Esophagus squamous epithelium (tissue), 5 donors: Measurements from ENCODE around the gene DYNLT3. TPM values are rescaled to one million over a fixed set of nuclear protein-coding genes. Genes with fewer than 3 reads are reported as not detected.

Experiments used
- DNase-seq: peaks from one replicate; lab custom pipeline; 2025; lab: John Stamatoyannopoulos, UW
- H3K27ac ChIP-seq, 4 donors: fragments of 200-600 bp; sonication (generic); one replicate each; pipeline ENCODE4 v1.5.1; 2016 to 2019; ENCODE audit warnings: mild to moderate bottlenecking in 1 of 4
- H3K27me3 ChIP-seq, 4 donors: fragments of 200-600 bp; sonication (generic); 1 replicate in 3 of 4; 2 replicates in 1 of 4; pipeline versions ENCODE4 v1.5.1 to v1.6.0; 2017 to 2021; ENCODE audit warnings: antibody characterized with exemption in 1 of 4
- H3K36me3 ChIP-seq, 3 donors: fragments of 200-600 bp; sonication (generic); one replicate each; pipeline ENCODE4 v1.5.1; 2016 to 2019
- H3K4me1 ChIP-seq, 3 donors: fragments of 200-600 bp; sonication (generic); one replicate each; pipeline ENCODE4 v1.5.1; 2017 to 2019
- H3K4me3 ChIP-seq, 4 donors: fragments of 200-600 bp; sonication (generic); 1 replicate in 3 of 4; 2 replicates in 1 of 4; pipeline ENCODE4 v1.5.1; 2016 to 2019; ENCODE audit warnings: mild to moderate bottlenecking in 2 of 4, moderate library complexity in 1 of 4
- H3K9me3 ChIP-seq, 3 donors: fragments of 200-600 bp; sonication (generic); one replicate each; pipeline ENCODE4 v1.5.1; 2016 to 2019
- POLR2A ChIP-seq, 4 donors: fragments of 450-650 bp; IDR thresholded peaks; one replicate each; pipeline ENCODE4 v1.6.1; 2017; ENCODE audit warnings: antibody characterized with exemption in 4 of 4, mild to moderate bottlenecking in 4 of 4, moderate library complexity in 3 of 4
- WGBS, 2 donors: methylation state at CpG; one replicate each; pipeline ENCODE4 v1.1.5; 2018; 5-methylcytosine and 5-hydroxymethylcytosine counted together
- intact Hi-C: fragments of 100-400 bp; cut with DNase I; formaldehyde crosslinking; loops from one replicate; pipeline ENCODE4 v1.15.0; 2022
- total RNA-seq, 4 donors: library from RNA; depleted of rRNA; stranded (reverse); fragments of >200 nt; gene quantifications; one replicate each; pipeline ENCODE4 v1.1.0, GENCODE V29; 2016
- TF ChIP-seq, protein P1 (sequence below), 6 experiments: fragments of 450-650 bp in 4 of 6; fragments of 200-600 bp in 2 of 6; sonication (generic) in 2 of 6; IDR thresholded peaks; one replicate each; pipeline ENCODE4 v1.5.1; 2016 to 2019; ENCODE audit warnings: antibody characterized with exemption in 6 of 6, mild to moderate bottlenecking in 4 of 6, moderate library complexity in 4 of 6
- donor health status: DM: yes; HTN: yes; CAD: no.

The DYNLT3 gene
- total RNA-seq, 4 donors from 2014 or later = 52.2 to 68.9 (median 60.0) TPM

DNA sequence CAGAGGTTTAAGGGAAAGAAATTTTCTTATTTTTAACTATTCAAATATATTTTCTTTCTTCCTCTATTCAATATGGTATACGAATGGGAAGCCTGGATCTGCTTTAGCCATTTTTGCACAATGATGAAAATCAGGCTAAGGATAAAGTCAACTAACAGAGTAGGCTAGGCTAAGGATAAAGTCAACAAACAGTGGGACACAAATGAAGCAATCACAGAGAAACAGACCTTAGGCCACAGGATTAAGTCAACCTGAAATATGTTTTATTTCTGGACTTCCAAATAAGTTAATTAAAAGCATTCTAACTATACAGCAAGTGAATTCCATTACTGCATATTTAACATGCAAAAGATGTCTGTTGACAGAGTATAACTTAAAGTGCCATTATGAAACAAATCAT lies 17.0 kb downstream of the DYNLT3 start:
- Histone ChIP-seq H3K27me3 (no peaks in the 10 kb centered on the region), H3K27ac (no peak overlapping the region), H3K4me1 (no peaks in the 10 kb centered on the region), H3K4me3 (no peak overlapping the region), H3K36me3 (no peaks in the 10 kb centered on the region), H3K9me3 (no peaks in the 10 kb centered on the region)
- DNase-seq = no peak
- intact Hi-C loops = no loop called here
- no peak for TF ChIP-seq POLR2A (IDR thresholded peaks at IDR 0.05)
- TF ChIP-seq, protein P1, sequence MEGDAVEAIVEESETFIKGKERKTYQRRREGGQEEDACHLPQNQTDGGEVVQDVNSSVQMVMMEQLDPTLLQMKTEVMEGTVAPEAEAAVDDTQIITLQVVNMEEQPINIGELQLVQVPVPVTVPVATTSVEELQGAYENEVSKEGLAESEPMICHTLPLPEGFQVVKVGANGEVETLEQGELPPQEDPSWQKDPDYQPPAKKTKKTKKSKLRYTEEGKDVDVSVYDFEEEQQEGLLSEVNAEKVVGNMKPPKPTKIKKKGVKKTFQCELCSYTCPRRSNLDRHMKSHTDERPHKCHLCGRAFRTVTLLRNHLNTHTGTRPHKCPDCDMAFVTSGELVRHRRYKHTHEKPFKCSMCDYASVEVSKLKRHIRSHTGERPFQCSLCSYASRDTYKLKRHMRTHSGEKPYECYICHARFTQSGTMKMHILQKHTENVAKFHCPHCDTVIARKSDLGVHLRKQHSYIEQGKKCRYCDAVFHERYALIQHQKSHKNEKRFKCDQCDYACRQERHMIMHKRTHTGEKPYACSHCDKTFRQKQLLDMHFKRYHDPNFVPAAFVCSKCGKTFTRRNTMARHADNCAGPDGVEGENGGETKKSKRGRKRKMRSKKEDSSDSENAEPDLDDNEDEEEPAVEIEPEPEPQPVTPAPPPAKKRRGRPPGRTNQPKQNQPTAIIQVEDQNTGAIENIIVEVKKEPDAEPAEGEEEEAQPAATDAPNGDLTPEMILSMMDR (IDR thresholded peaks at IDR 0.05) = no peak
- WGBS, 2 donors = 75 to 83% methylated on average over 1 of the region's 1 CpG

DNA sequence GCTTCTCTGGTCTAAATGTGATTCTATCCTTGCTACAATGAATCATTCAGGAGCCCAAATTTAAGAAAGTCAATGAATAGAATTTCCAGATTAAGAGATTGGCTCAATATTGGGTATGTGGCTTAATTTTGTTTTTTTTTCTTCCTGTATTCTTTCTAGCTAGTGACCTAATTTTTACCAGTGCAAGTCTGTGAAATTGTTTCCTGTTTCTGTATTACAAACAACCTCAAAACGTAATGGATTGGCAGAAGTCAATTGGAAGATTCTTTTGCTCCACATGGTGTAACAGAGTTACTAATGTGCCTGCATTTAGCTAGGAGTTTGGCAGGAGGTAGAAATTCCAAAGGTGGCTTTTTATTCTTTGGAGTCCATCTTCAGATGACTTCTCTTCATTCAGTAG lies 17.6 kb downstream of the DYNLT3 start:
- DNase-seq = no peak

DNA sequence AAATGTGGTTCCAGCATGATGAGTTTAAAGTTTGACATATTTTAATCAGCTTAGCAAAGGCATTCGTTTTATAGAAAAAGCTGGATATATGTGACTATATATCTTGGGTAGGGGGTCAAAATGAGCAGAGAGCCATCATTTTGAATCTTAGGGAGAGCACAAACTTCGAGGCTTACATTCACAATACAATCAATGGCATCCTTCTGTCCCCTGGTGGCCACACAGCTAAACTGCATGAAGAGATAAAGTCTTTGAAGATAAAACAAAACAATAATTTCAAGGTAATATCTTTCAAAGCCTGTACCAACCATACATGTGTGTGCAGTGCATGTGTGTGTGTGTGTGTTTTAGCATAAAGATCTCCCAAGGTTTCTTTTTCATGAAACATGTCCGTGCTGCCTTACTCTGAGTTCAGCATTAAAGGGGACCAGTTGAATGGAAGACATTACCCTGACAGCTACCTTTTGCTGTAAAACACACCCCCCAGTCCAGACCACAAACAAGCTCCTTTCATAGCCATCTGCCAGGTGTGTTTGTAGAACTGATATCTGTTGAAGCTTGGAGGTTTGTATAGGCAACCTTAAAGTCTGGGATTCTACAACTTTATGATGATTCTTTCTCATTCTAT lies 22.0 kb downstream of the DYNLT3 start:
- 0 to 3% methylated on average over 3 of the region's 3 CpGs for WGBS, 2 donors
- Histone ChIP-seq H3K27me3 (no peaks in the 10 kb centered on the region), H3K4me1 (peaks cover 0 to 4% (median 0%) of the 10 kb centered on the region in 3 donors), H3K9me3 (no peaks in the 10 kb centered on the region), H3K27ac (no peak overlapping the region), H3K36me3 (no peaks in the 10 kb centered on the region), H3K4me3 (no peak overlapping the region)
- TF ChIP-seq, protein P1 (IDR thresholded peaks at IDR 0.05) = peak; percentile 80 to 92 (median 86)
- no peak for TF ChIP-seq POLR2A (IDR thresholded peaks at IDR 0.05)
- DNase-seq = no peak
- intact Hi-C loops = no loop called here

More for the DNA sequence above, 17.6 kb downstream of the DYNLT3 start:
- intact Hi-C loops = no loop called here
- H3K27ac ChIP-seq = no peak overlapping the region
- H3K36me3 ChIP-seq = no peaks in the 10 kb centered on the region
- TF ChIP-seq, protein P1 (IDR thresholded peaks at IDR 0.05) = no peak
- TF ChIP-seq POLR2A (IDR thresholded peaks at IDR 0.05) = no peak
- no peaks in the 10 kb centered on the region for H3K27me3 ChIP-seq
- 42 to 90% methylated on average over 1 of the region's 1 CpG for whole genome bisulfite sequencing, 2 donors
- peaks cover 0 to 4% (median 0%) of the 10 kb centered on the region in 3 donors for H3K4me1 ChIP-seq
- no peak overlapping the region for H3K4me3 ChIP-seq
- no peaks in the 10 kb centered on the region for H3K9me3 ChIP-seq

DNA sequence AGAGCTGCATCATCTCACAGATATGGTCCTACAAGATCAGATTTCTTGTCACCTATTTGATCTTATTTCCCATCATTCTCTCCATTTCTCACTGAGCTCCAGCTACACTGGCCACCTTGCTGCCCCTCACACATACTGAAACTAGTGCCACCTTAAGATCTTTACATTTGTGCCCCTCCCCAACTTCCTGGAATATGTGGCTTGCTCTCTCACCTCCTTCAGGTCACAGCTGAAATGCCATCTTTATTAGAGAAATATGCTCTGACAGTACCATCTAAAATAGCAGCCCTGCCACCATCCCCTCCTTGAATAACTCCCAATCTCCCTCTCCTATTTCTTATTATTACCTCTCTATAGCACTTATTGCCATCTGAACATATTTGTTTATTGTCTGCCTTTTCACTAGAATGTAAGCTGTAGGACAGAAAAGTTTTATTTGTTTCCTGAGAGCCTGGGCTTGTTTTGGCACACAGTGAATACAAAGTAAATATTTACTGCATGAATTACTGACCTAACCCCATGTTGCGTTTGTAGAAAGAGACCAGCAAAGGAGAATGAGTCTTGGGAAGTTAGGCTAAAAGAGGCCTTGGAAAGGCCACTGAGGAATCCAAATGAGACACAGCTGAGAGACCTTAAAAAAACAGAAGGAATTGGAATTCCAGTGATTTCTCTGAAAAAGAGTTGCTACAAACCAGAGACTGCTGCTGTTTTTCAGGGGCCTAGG lies 22.7 kb downstream of the DYNLT3 start:
- Histone ChIP-seq H3K27me3 (no peaks in the 10 kb centered on the region), H3K36me3 (no peaks in the 10 kb centered on the region), H3K4me3 (no peak overlapping the region), H3K9me3 (no peaks in the 10 kb centered on the region), H3K27ac (no peak overlapping the region), H3K4me1 (peaks cover 0 to 4% (median 0%) of the 10 kb centered on the region in 3 donors)
- intact Hi-C loops = no loop called here
- DNase-seq = no peak
- 33 to 50% methylated on average over 1 of the region's 1 CpG for WGBS, 2 donors
- TF ChIP-seq, protein P1 (IDR thresholded peaks at IDR 0.05) = no peak
- no peak for TF ChIP-seq POLR2A (IDR thresholded peaks at IDR 0.05)

DNA sequence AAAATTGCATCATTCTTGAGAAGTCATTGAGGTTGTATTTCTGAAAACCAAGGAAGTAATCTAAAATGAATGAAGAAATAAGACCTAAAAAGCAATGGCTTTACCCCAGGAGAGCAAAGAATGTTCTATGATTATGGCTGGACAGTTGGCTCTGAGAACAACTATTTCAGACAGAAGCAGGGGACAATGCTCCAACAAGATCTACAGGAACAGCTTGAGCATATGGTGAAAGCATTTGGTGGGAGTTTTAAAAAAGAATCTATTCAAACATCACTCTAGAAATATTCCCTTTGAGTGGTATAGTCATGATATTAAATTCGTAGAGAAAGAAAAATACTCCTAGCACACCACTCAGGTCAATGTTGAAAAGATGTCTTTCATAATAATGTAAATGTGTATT lies 26.7 kb downstream of the DYNLT3 start:
- no peaks in the 10 kb centered on the region for H3K36me3 ChIP-seq
- no peak overlapping the region for H3K4me3 ChIP-seq
- TF ChIP-seq POLR2A (IDR thresholded peaks at IDR 0.05) = no peak
- TF ChIP-seq, protein P1 (IDR thresholded peaks at IDR 0.05) = no peak
- intact Hi-C loops = no loop called here
- WGBS, 2 donors = 63 to 77% methylated on average over 1 of the region's 1 CpG
- H3K4me1 ChIP-seq = peaks cover 0 to 4% (median 0%) of the 10 kb centered on the region in 3 donors
- no peak for DNase-seq
- H3K27me3 ChIP-seq = no peaks in the 10 kb centered on the region
- H3K9me3 ChIP-seq = no peaks in the 10 kb centered on the region
- no peak overlapping the region for H3K27ac ChIP-seq
